ENCODE measurements around the gene TRIM9.

TRIM9 gene

DNA sequence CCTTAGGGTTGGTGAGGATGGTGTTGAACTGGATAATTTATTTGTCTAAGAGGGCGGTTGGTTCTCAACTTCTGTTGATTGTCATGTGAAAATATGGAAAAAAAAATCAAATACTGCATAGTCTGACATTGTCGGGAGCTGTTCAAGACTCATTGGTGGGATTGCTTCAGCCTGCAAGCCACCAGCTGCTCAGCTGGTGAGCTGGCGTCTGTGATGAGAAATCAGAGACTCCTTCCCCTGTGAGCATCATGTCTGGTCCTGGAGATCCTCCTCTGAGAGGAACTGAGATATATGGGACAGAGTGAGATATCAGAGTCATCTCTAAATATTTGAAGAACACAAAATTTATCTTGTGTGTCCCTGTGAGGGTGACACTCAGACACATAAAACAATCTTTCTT is 49.9 kb downstream of the TRIM9 start:
- DNase-seq: no peak

DNA sequence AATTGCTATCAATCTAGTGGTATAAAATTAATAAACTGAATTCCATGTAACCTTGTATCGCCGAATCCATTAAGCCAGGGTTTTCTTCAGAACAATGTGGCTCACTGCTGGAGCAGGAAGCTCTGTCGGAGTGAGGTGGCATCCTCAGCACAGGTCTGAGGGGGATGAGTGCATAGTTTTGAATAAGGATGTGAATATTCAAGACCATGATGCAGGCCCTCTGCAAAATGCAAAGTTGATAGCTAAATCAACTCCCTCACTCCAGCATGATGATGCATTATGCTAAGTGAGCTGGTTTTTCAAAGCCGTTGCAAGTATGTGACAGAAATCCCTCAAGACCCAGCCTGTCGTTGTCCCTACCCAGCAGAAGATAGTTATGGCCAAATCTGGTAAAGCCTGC is 53.0 kb downstream of the TRIM9 start:
- DNase-seq: no peak

DNA sequence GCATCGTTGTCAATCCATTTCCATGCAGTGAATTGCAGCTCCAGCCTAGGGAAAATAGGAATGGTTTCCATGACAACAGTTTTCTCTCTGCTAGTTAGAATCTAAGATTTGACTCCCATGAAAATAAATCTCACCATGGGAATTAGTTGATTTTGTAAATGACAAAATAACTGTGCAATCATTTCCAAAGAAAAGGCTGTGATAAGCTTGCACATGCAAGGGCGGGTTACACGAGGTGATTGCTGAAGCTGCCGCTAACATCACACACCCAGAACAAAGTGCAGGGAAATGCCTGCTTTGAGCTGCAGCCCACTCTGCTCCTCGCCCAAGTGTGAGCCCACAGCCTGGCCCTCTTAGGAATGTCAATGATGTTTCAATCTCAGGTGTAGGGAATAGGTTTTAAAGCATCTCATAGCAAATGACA is 53.8 kb downstream of the TRIM9 start:
- no peak for DNase-seq

DNA sequence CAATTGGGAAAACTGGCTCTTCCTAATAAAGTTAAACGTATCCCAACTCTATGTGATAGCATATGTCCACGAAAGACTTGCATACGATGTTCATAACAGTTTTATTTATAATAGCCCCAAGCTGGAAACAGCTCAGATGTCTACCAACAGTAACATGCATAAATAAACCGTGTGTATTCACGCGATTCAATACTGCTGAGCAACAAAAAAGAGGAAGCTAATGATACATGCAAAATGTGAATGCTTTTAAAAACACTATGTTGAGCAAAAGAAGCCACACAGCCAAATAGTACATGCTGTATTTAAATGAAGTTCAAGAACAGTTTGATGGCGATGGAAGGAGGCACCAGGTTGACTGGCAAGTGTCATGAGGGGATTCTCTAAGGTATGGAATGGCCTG is 55.7 kb downstream of the TRIM9 start:
- no peak for DNase-seq

DNA sequence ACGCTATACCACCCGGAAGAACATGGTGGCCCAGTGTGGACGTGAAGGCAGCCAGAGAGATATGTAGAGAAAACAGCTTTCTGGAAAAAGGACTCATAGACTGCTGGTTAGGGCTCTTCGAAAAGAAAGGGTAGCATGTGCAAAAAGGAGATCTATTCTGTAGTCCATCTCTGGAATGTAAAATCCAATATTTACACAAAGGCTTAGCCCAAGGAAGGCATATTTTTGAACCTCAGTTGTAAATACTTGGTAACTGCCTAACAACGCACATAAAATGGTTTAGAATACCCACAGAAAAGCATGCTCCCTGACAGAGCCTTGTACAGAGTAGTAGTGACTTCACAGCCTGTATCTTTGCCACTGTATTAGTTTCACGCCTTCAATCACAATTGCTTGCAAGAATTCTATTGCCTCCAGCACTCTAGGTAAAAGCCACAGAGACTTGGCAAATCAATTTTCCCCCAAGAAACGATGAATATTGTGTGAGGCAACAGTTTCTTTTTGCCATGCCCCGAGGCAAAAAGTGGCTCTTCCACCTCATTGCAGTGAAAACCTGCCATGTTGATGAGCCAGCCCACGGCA is 59.2 kb downstream of the TRIM9 start:
- DNase-seq: no peak

GRCh38 chr14:51028851-51029754 is 65.8 kb downstream of the TRIM9 start:
- DNase-seq: no peak

- DNase-seq: no peak
Observed at GRCh38 chr14:51028361-51028760, 66.5 kb downstream of the TRIM9 start.

DNA sequence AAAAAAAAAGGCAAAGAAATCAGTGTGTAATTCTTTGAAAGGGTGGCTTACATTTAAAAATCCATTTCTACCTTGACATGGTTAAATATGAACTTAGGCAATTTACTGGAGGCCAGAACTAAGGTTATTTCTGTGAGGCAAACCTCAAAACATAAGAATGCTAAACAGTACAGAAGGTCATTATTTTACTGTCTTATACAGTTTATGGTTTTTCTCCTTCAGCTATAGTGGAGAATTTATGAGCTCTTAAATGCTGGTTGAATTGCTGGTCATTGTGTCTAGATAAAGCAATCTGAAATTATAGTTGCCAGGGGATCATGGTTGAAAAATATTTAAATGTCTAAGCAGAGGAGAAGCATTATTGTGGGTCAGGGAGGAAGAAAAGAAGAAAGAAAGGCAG is 70.5 kb downstream of the TRIM9 start:
- no peak for DNase-seq

DNA sequence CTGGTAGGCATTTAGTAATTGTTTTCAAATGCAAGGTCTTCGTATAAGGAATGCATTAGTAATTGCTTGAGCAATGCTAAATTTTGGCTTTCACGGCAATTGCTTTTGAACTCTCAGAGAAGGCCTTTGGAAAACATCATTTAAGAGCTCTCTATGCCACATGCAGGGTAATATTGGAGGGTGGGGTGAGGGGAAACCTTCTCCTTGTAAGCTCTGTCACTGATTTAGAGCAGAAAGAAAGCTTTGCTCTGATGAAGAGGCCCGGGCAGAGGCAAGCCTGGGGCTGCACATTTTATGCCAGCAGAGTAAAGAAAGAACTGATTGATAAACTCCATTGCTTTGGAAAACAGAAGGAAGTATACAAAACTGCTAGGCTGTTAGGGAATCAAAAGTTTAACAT is 70.9 kb downstream of the TRIM9 start:
- DNase-seq: no peak

DNA sequence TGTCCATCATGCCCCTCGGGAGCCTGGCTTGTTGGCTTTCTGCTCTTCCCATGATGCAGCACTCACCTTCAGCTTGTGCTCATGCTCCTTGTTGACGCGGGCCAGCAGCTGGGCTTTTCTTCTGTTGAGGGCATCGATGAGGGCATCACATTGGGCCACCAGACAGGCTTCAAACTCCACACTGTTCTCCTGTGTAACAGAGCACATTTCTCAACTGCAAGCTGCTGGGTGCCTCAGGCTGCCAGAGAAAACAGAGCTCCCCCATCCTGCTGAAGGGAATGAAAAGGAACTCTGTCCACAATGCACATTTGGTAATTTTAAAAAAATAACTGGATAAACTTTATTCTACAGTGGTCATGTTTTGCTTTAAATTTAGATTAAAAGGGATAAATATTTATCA is 72.1 kb downstream of the TRIM9 start:
- no peak for DNase-seq

- peak; percentile 63 for DNase-seq
Observed at GRCh38 chr14:51020024-51020710, 74.7 kb downstream of the TRIM9 start.

DNA sequence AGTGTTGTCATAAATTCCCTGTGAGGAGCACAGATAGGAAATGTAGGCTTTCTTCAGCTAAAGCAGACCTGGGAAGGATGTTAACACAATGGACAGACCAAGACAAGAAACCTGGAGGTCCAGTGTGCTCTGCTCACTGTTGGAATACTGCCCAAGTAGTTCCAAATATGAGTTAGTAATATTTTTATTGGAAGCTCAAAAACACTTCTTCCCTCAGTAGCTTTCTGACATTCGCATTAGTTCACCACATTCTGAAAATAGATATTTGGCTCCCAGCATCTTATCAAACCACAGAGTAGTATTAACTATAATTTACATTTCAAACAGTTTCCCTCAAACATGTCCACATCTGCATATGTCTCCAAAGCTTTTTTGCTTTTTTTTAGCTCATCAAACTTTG is 75.8 kb downstream of the TRIM9 start:
- DNase-seq: no peak

DNA sequence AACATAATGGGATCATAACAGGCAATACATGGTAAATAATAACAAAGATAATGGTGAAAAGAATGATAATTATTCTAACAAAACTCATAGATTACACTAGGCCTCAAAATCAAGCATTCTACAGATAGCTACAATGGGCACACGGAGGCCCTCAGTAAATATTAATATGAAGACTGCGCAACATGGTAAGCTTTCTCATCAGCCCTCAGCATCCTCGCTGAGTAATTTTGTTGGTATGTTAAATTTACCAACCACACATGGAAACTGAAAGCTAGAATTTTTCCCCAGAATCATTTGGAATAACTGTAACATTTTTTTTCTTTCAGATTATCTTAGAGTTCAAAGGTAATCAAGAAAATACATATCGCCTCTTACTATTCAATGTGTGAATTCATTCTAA is 76.4 kb downstream of the TRIM9 start:
- DNase-seq: no peak

DNA sequence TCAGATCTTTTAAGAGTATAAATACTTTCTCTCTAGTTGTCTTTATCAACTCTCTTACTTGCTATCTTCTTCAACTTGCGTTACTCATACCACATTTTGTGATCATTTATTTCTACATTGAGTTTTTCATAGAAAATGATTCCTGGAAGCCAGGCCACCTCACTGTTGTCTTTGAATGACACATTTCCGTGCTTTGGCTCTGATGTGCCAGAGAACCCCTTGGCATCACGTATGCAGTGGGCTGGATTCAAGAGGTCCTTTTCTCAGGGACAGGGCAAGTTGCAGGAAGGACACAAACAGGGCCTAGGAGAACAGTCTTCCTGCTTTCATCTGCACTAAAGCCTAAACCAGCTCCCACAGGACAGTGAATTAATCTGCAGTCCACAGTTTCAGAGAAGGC is 80.3 kb downstream of the TRIM9 start:
- no peak for DNase-seq

DNA sequence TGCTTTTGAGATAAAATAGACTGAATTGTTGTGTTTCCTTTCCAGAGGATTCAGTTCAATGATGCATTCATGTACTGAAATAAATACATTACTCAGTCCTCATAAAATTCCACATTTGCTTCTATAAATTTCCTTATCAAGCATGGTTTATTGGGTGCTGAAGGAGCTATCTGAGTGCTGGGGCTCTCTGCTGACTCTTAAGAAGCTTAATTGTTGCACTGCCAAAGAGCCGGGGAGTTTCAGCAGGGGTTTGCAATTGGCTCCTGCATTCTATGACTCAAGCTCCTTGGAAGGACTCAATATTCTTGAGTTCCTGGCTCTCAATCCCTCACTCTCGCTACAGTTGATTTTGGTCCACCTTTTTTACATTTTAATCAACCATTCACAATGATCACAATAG is 80.8 kb downstream of the TRIM9 start:
- no peak for DNase-seq

- no peak for DNase-seq
Observed at GRCh38 chr14:51012055-51012454, 82.8 kb downstream of the TRIM9 start.

DNA sequence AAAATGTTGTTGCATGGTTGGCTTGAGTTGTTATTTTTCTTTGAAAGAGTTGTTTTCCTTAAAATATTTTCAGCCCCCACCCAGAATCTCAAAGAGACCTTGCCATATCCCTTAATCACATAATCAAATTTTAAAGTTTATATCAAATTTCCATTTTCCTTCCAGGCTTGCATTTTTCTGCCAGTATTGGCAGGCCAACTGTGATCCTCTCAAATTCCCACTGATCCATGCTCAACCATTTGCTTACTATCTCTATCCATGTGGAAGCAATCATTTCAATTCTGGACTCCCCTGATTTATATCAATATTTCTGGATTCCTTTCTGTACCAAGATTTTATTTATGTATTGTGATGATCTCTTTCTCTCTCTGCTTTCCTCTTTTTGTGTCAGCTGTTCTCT is 86.5 kb downstream of the TRIM9 start:
- DNase-seq: no peak

DNA sequence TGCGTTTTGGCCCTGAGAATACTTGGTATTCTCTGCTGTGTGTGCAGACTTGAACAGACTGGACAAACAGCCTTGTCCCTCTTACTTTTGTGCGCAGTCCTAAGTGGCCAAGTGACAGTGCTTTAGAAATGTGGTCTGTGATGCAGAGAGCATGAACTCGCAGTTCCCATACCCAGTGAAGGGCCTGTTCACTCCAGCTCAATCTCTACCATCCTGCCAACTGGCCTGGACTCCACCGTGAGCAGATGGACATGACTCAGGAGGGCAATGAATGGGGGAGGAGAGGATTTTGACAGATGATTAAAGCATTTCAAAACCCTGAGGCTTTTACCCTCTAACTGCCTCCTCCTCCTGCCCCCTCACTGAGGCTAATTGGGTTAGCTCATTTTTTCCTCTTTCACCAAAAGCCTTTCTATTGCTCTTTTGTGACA is 88.1 kb downstream of the TRIM9 start:
- no peak for DNase-seq

DNA sequence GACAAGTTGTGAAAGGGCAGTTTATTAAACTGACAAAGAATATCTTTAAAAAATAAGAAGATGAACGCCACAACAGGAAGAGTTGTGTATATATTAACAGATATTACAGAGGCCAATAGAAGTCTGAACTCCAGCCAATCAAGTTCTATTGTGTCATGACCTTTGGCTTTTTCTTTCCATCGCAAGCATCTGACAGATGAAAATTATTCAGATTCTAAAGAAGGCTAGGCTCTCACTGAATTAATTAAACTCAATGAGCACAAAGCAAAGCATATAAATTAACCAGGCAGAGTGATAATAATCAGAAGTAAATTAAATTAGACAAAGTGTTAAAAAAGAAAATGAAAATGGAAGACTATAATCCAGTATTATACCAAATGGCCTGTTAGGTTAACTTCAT is 88.6 kb downstream of the TRIM9 start:
- DNase-seq: no peak

DNA sequence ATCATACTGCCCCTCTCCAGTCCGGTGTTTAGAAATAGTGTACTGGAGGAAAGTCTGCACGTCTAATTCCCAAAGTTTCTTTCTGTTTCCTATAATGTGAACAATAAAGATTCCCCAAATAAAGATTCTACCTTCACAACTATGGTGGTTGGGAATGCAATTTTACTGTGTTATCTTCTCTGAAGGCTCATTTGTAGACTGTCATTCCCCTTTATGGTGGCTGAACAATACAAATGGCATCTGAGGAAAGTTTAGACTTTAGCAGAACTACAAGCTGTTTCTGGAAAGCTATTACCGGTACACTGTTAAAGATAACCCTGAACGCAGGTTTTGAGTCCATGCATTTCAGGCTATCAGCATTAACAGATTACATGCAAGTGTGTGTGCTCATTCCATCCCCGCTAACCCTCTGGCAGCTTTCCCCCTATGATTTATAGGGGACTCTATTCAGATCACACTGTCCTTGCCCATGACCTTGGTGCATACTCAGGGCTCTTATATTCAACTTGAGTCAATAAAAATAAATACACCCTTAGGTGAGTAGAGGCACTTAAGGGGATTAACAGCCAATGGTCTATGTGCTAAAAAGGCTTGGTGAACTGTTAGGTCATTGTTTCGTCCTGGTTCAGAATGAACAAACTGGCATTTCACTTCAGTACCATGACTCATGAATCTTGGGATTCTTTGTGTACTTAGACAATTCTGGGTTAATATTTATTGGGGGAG is 89.9 kb downstream of the TRIM9 start:
- DNase-seq: no peak

DNA sequence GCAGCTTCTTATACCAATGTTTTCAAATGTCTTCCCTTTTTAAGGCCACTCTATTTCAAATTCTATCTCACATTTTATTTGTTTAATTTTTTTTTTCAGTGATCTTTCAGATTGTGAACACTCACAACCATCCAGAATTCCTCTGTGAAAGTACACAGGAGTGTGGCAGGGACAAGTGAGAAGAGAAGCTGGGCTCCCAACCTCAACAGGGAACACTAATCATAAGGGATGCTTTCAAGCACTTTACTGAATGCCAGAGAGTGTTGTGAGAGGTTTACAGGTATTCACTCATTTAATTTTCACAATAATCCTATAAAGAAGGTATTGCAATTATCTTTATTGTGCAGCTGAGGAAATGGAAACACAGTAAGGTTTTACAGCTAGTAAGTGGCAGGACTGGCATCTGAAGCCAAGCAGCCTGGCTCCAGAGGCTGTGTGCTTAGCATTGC is 90.5 kb downstream of the TRIM9 start:
- no peak for DNase-seq

DNA sequence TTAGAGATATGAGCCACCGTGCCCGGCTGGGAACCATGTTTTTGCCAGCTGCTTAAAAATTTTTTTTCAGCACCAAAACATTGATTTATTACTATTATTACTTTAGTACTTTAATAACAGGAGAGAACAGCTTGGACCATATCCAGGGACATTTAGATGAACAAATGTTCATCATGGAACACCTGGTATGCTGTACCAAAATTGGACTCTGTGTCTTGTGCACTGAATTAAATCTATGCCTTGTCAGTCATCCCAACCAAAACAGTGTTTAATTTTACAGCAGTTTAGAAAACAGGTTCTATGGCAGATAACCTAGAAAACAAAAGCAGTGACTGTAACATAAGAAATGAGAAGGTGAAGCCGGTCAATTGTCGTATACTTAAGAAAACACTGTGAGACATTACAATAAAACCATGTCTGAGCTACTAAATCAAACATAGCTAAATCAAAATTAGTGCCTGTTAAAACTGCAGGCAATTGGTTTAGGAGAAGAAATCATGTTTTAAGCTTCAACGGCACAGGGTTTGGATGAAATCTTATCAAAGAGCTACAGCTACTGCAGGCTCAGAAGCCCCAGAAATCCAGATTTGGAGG is 92.4 kb downstream of the TRIM9 start:
- DNase-seq: no peak

GRCh38 chr14:51000566-51000965 is 94.3 kb downstream of the TRIM9 start:
- DNase-seq: no peak

All from right forelimb (tissue), 1 donor.